ENCODE data around the gene HOMEZ. TPM values are rescaled to one million over a fixed set of nuclear protein-coding genes. Genes with fewer than 3 reads are reported as not detected.
A peak's percentile ranks its signal among the peaks of the same experiment; 100 is the strongest.

Gene HOMEZ
- total RNA-seq, 1 experiment from 2014 or later: 18.2 TPM

DNA sequence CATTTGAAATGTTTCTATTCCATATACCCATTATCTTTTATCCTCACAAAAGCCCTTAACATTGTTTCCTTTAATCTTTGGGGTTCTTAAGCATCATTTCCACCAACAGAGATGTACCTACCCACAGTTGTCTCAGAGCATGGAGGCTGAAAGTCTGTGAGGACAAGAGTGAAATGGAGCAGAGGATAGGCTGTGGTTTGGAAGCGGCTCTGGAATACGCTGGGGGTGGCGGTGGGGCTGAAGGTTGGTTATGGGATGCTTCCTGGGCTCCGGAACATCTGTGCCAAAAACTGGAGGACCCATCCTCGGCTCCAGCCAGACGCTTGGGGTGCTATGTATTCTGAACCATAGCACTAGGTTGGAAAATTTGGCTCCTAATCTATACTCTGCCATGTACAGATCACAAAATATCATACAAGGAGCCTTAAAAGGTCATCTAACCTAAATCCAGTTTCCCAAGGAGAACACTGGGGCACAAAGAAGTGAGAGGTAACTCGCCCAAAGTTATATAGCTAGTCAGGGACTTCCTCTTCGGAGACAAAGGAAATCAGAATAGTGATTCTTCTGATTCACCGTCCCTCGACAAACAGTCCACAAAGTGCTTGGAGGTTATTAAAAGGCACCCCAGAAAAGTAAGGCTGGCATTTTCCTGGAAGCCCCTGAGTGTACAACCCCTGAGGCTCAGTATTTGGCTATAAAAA, 14.2 kb upstream of the HOMEZ start:
- Histone ChIP-seq H4K20me1 (ENCODE audit: insufficient read depth) (no peaks in the 10 kb centered on the region), H3K79me2 (ENCODE audit: insufficient read depth, low read length) (no peaks in the 10 kb centered on the region), H3K4me1 (ENCODE audit: control insufficient read depth in 1 of 2, insufficient read depth in 2 of 2, low read length in 2 of 2) (peaks cover 13 to 35% of the 10 kb centered on the region in 2 experiments), H2AFZ (ENCODE audit: low read depth, low read length, poor library complexity, severe bottlenecking) (no peak overlapping the region), H3K9ac (ENCODE audit: low read length) (peak overlapping the region; percentile 82), H3K27me3 (ENCODE audit: insufficient read depth, low read length) (no peaks in the 10 kb centered on the region), H3K27ac (ENCODE audit: low read depth, low read length) (peak overlapping the region; percentile 96), H3K4me2 (ENCODE audit: low read length) (peak overlapping the region; percentile 95), H3K36me3 (ENCODE audit: control insufficient read depth in 1 of 2, insufficient read depth in 2 of 2, low read length in 2 of 2) (no peaks in the 10 kb centered on the region), H3K9me3 (ENCODE audit: control insufficient read depth in 1 of 2, insufficient read depth in 1 of 2, low read depth in 1 of 2, low read length in 2 of 2) (no peaks in the 10 kb centered on the region), H3K9me2 (ENCODE audit: insufficient read depth) (no peaks in the 10 kb centered on the region), H3K4me3 (replicated peaks in 1 of 2; ENCODE audit: low read depth in 1 of 2, low read length in 2 of 2) (peak overlapping the region; percentile 49 to 64)
- no TSS peak for BruUV-seq (replicated peaks)
- ATAC-seq: no peak
- intact Hi-C loops (cut with micrococcal nuclease): loop anchor here (1.0 to 10.0 kb wide), 3 partner anchors 35 to 315 kb away; partner anchors contain the start of gene AJUBA
- TF ChIP-seq ZFX (IDR thresholded peaks at IDR 0.05) (no peak), SP1 (IDR thresholded peaks at IDR 0.05; ENCODE audit: low read depth) (no peak), ZNF274 (IDR thresholded peaks at IDR 0.05; ENCODE audit: low read depth, low read length) (no peak), EZH2 (IDR thresholded peaks at IDR 0.05) (no peak), POLR2A (IDR thresholded peaks at IDR 0.05; ENCODE audit: borderline replicate concordance, extremely low read depth, insufficient read depth, insufficient read length) (no peak)
- DNase-seq (ENCODE audit: low read depth, low spot score): no peak
- RAD21 ChIA-PET (ENCODE audit: low non-redundant PET in 1 of 2, low total read pairs in 2 of 2, uncharacterized antibody in 2 of 2, unreplicated experiment in 2 of 2): interaction anchor here in 1 of 2 experiments (0.7 kb wide), 1 partner anchor 80 kb away, joined by 4 read pairs; no protein-coding TSS in a partner anchor
- CTCF ChIA-PET: interaction anchor here (0.7 to 4.8 kb wide), 10 partner anchors 13 to 294 kb away, joined by 3 to 27 read pairs (median 4); partner anchors contain the start of genes HOMEZ and PABPN1
- POLR2A ChIA-PET: interaction anchor here (0.7 kb wide), 1 partner anchor 8 kb away, joined by 3 read pairs; no protein-coding TSS in a partner anchor

DNA sequence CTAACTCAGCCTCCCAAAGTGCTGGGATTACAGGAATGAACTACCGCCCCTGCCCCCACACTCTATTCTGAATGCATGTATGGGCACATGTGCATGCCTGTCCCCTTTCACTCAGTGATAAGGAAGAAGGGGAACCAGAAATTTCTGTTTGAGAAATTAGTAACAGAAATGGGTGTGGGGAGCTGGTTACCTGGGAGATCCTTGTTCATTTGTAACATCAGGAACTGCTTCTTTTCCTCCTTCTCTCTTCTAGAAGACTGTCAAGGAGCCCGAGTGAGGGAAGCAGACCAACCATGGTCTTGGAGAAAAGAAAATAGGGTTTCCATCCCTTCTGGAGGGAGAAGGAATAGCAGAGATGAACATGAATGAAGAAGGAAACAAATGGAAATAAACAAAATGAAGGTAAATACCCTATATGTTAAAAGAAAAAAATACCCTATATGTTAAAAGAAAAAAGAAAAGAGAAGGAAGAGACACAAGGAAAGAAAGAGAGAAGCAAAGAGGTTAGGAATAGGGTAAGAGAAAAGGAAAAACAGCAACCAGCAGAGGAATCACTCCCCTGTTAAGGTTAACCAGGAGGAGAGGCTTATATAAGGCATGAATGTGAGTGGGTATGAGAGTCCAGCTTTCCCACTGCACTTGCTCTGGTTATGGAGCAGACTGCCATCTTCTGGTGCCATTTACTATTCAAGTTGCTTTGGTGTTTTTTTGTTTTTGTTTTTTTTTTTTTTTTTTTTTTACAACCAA, 13.5 kb upstream of the HOMEZ start:
- Histone ChIP-seq H3K4me1 (ENCODE audit: control insufficient read depth in 1 of 2, insufficient read depth in 2 of 2, low read length in 2 of 2) (peaks cover 19 to 43% of the 10 kb centered on the region in 2 experiments), H2AFZ (ENCODE audit: low read depth, low read length, poor library complexity, severe bottlenecking) (no peak overlapping the region), H3K4me2 (ENCODE audit: low read length) (no peak overlapping the region; the same call in 1 of the 2 replicates), H3K79me2 (ENCODE audit: insufficient read depth, low read length) (no peaks in the 10 kb centered on the region), H4K20me1 (ENCODE audit: insufficient read depth) (no peaks in the 10 kb centered on the region), H3K36me3 (ENCODE audit: control insufficient read depth in 1 of 2, insufficient read depth in 2 of 2, low read length in 2 of 2) (no peaks in the 10 kb centered on the region), H3K9ac (ENCODE audit: low read length) (no peak overlapping the region), H3K9me3 (ENCODE audit: control insufficient read depth in 1 of 2, insufficient read depth in 1 of 2, low read depth in 1 of 2, low read length in 2 of 2) (no peaks in the 10 kb centered on the region), H3K27ac (ENCODE audit: low read depth, low read length) (no peak overlapping the region), H3K27me3 (ENCODE audit: insufficient read depth, low read length) (no peaks in the 10 kb centered on the region), H3K4me3 (replicated peaks in 1 of 2; ENCODE audit: low read depth in 1 of 2, low read length in 2 of 2) (no peak overlapping the region), H3K9me2 (ENCODE audit: insufficient read depth) (no peaks in the 10 kb centered on the region)
- CTCF ChIA-PET: interaction anchor here (0.7 to 4.8 kb wide), 7 partner anchors 12 to 293 kb away, joined by 3 to 27 read pairs (median 3); partner anchors contain the start of genes HOMEZ and PABPN1
- POLR2A ChIA-PET: no interaction called here
- RAD21 ChIA-PET (ENCODE audit: low non-redundant PET in 1 of 2, low total read pairs in 2 of 2, uncharacterized antibody in 2 of 2, unreplicated experiment in 2 of 2): interaction anchor here in 1 of 2 experiments (0.7 kb wide), 1 partner anchor 81 kb away, joined by 4 read pairs; no protein-coding TSS in a partner anchor
- DNase-seq (ENCODE audit: low read depth, low spot score) (no peak), ATAC-seq (no peak)
- intact Hi-C loops (cut with micrococcal nuclease): loop anchor here (1.0 to 2.0 kb wide), 2 partner anchors 34 to 179 kb away; no protein-coding TSS in a partner anchor
- TF ChIP-seq CEBPB (IDR thresholded peaks at IDR 0.05; ENCODE audit: low read depth): no peak
- no peak for TF ChIP-seq YY1 (IDR thresholded peaks at IDR 0.05; ENCODE audit: extremely low read depth, insufficient replicate concordance, low read depth, low read length)
- TF ChIP-seq, protein P1, sequence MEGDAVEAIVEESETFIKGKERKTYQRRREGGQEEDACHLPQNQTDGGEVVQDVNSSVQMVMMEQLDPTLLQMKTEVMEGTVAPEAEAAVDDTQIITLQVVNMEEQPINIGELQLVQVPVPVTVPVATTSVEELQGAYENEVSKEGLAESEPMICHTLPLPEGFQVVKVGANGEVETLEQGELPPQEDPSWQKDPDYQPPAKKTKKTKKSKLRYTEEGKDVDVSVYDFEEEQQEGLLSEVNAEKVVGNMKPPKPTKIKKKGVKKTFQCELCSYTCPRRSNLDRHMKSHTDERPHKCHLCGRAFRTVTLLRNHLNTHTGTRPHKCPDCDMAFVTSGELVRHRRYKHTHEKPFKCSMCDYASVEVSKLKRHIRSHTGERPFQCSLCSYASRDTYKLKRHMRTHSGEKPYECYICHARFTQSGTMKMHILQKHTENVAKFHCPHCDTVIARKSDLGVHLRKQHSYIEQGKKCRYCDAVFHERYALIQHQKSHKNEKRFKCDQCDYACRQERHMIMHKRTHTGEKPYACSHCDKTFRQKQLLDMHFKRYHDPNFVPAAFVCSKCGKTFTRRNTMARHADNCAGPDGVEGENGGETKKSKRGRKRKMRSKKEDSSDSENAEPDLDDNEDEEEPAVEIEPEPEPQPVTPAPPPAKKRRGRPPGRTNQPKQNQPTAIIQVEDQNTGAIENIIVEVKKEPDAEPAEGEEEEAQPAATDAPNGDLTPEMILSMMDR (IDR thresholded peaks at IDR 0.05 in 2 of 3, conservative IDR thresholded peaks at IDR 0.05 in 1 of 3; ENCODE audit: borderline replicate concordance in 1 of 3, insufficient read depth in 1 of 3, low read depth in 2 of 3, low read length in 2 of 3): peak in 2 of 3 experiments; percentile 16 to 50; a peak in 3 of 6 replicates
- BruUV-seq (replicated peaks): no TSS peak

Data from HCT116 (cell line).